ENCODE measurements around the gene MAS1. TPM values are rescaled to one million over a fixed set of nuclear protein-coding genes. Genes with fewer than 3 reads are reported as not detected.

The MAS1 gene
- total and polyA plus RNA-seq, 2 of the 13 experiments (the other 11 are each of a cell fraction or from before 2014, with no cell fraction given): not detected

- intact Hi-C loops (cut with micrococcal nuclease; ENCODE audit: unreplicated experiment) (no loop called here), in situ Hi-C loops (cut with HindIII; ENCODE audit: extremely low pct_ligation_motif_present, low pct_unique_long_range_greater_than_20kb) (no loop called here)
- POLR2A ChIA-PET: no interaction called here
- H3K79me2 ChIP-seq (ENCODE audit: insufficient read depth, low read length): no peaks in the 10 kb centered on the region
- DNase-seq (ENCODE audit: low spot score) (no peak), ATAC-seq (no peak), FAIRE-seq (no peak)
- H3K9ac ChIP-seq (ENCODE audit: insufficient read depth, low read depth, low read length): no peak overlapping the region
- no peak for TF ChIP-seq RNF2 (conservative IDR thresholded peaks at IDR 0.05; ENCODE audit: low read depth)
- no peak for TF ChIP-seq ZNF678 (CRISPR knock-in tag; IDR thresholded peaks at IDR 0.05)
- TF ChIP-seq ZBTB7B (CRISPR knock-in tag; IDR thresholded peaks at IDR 0.05): no peak
- no peak for TF ChIP-seq ZSCAN12 (CRISPR knock-in tag; IDR thresholded peaks at IDR 0.05)
- no peak for TF ChIP-seq ZNF556 (CRISPR knock-in tag; IDR thresholded peaks at IDR 0.05; ENCODE audit: borderline replicate concordance)
- no peak for TF ChIP-seq HES4 (CRISPR knock-in tag; IDR thresholded peaks at IDR 0.05; ENCODE audit: borderline replicate concordance)
- TF ChIP-seq ZBTB34 (CRISPR knock-in tag; IDR thresholded peaks at IDR 0.05): no peak
- TF ChIP-seq ADNP (CRISPR knock-in tag; IDR thresholded peaks at IDR 0.05): no peak
- TF ChIP-seq CENPBD1 (CRISPR knock-in tag; IDR thresholded peaks at IDR 0.05; ENCODE audit: borderline replicate concordance, low read depth): no peak
- no peak for TF ChIP-seq ATF1 (CRISPR knock-in tag; IDR thresholded peaks at IDR 0.05)
- TF ChIP-seq THAP8 (CRISPR knock-in tag; IDR thresholded peaks at IDR 0.05; ENCODE audit: borderline replicate concordance): no peak
- no peak for TF ChIP-seq MATR3 (CRISPR knock-in tag; IDR thresholded peaks at IDR 0.05)
- no peak for TF ChIP-seq ISX (CRISPR knock-in tag; conservative IDR thresholded peaks at IDR 0.05)
- no peaks in the 10 kb centered on the region for H4K20me1 ChIP-seq (ENCODE audit: insufficient read depth, low read length)
- no TSS peak for BruUV-seq (replicated peaks)
- no peak overlapping the region for H3K4me2 ChIP-seq (ENCODE audit: low read depth, low read length)
- no peak overlapping the region for H3K27ac ChIP-seq (ENCODE audit: extremely low read length, insufficient read depth, low read length)
- H3K9me3 ChIP-seq (ENCODE audit: low read length): no peaks in the 10 kb centered on the region
- H3K36me3 ChIP-seq (replicated peaks in 1 of 2; ENCODE audit: control insufficient read depth in 1 of 2, insufficient read depth in 2 of 2, low read length in 2 of 2): no peaks in the 10 kb centered on the region
- H2AFZ ChIP-seq (ENCODE audit: low read length): no peak overlapping the region
- CTCF ChIA-PET (ENCODE audit: low intra/inter-chr PET ratio, low total read pairs): no interaction called here
- 59% methylated on average over 4 of the region's 4 CpGs for WGBS (ENCODE audit: low lambda C conversion rate)
- no peak overlapping the region for H3K4me3 ChIP-seq (replicated peaks in 1 of 3; ENCODE audit: insufficient read depth in 1 of 3, low read depth in 2 of 3, low read length in 3 of 3)
- H3K4me1 ChIP-seq (ENCODE audit: insufficient read depth, low read length): no peaks in the 10 kb centered on the region
- peaks cover 8 to 43% of the 10 kb centered on the region in 2 experiments; a peak in 4 of 5 replicates for H3K27me3 ChIP-seq (ENCODE audit: control insufficient read depth in 1 of 2, insufficient read depth in 2 of 2, low read length in 2 of 2)
These were observed 6.1 kb upstream of the MAS1 start for GRCh38 chr6:159884720-159885119.

Measured in HepG2 (cell line).